Liver (tissue), 9 donors: ENCODE data around the gene ST7. TPM values are rescaled to one million over a fixed set of nuclear protein-coding genes. Genes with fewer than 3 reads are reported as not detected.

ENCODE experiments used
- DNase-seq: peaks from one replicate; pipeline ENCODE4 v3.0.0-alpha.2; 2017; ENCODE audit warnings: low spot score
- H3K27ac ChIP-seq, 2 donors: one replicate each; pipeline ENCODE4 v1.7.0; 2013; ENCODE audit warnings: inconsistent platforms in 2 of 2, low read length in 2 of 2, control low read depth in 1 of 2, low read depth in 1 of 2, mild to moderate bottlenecking in 1 of 2
- H3K27me3 ChIP-seq, 4 donors: one replicate each; pipeline versions ENCODE4 v1.6.1 to v1.7.0; 2013; ENCODE audit warnings: low read length in 3 of 4, inconsistent platforms in 1 of 4, mild to moderate bottlenecking in 1 of 4, moderate library complexity in 1 of 4; ENCODE audit not compliant: control insufficient read depth in 4 of 4, insufficient read depth in 4 of 4
- H3K36me3 ChIP-seq, 4 donors: one replicate each; pipeline versions ENCODE4 v1.6.1 to v1.7.0; 2013; ENCODE audit warnings: low read length in 3 of 4, mild to moderate bottlenecking in 3 of 4, low read depth in 1 of 4, moderate library complexity in 1 of 4; ENCODE audit not compliant: control insufficient read depth in 4 of 4, insufficient read depth in 3 of 4
- H3K4me1 ChIP-seq, 4 donors: one replicate each; pipeline versions ENCODE4 v1.6.1 to v1.7.0; 2013; ENCODE audit warnings: low read length in 3 of 4, mild to moderate bottlenecking in 3 of 4, moderate library complexity in 1 of 4; ENCODE audit not compliant: control insufficient read depth in 4 of 4, insufficient read depth in 4 of 4
- H3K4me3 ChIP-seq, 3 donors: one replicate each; pipeline versions ENCODE4 v1.6.1 to v1.7.0; 2013; ENCODE audit warnings: low read length in 3 of 3, control low read depth in 1 of 3, low read depth in 1 of 3, mild to moderate bottlenecking in 1 of 3
- H3K9ac ChIP-seq, 2 donors: one replicate each; pipeline ENCODE4 v1.7.0; 2013; ENCODE audit warnings: low read length in 2 of 2, mild to moderate bottlenecking in 2 of 2, moderate library complexity in 2 of 2, control low read depth in 1 of 2, low read depth in 1 of 2
- H3K9me3 ChIP-seq, 4 donors: one replicate each; pipeline versions ENCODE4 v1.6.1 to v1.7.0; 2013; ENCODE audit warnings: low read length in 3 of 4; ENCODE audit not compliant: control insufficient read depth in 4 of 4
- EGR1 ChIP-seq, 2 donors: IDR thresholded peaks; 2 replicates each; pipeline ENCODE4 v1.6.1; 2016 to 2018; ENCODE audit warnings: antibody characterized with exemption in 2 of 2, low read depth in 2 of 2
- FOXA1 ChIP-seq: IDR thresholded peaks from 2 replicates; pipeline ENCODE4 v1.6.1; 2016; ENCODE audit warnings: antibody characterized with exemption
- FOXA2 ChIP-seq: IDR thresholded peaks from 2 replicates; pipeline ENCODE4 v1.6.1; 2016; ENCODE audit warnings: antibody characterized with exemption
- GABPA ChIP-seq, 2 donors: IDR thresholded peaks in 1 of 2; conservative IDR thresholded peaks in 1 of 2; 2 replicates each; pipeline ENCODE4 v1.6.1; 2016; ENCODE audit warnings: antibody characterized with exemption in 2 of 2, mild to moderate bottlenecking in 1 of 2, moderate library complexity in 1 of 2
- HNF4A ChIP-seq, 2 donors: conservative IDR thresholded peaks; 2 replicates each; pipeline ENCODE4 v1.6.1; 2016; ENCODE audit warnings: antibody characterized with exemption in 2 of 2, mild to moderate bottlenecking in 2 of 2
- HNF4G ChIP-seq: IDR thresholded peaks from 2 replicates; pipeline ENCODE4 v1.6.1; 2016; ENCODE audit warnings: antibody characterized with exemption
- JUND ChIP-seq, 2 donors: IDR thresholded peaks; 2 replicates each; pipeline ENCODE4 v1.6.1; 2016; ENCODE audit warnings: antibody characterized with exemption in 2 of 2
- NR2F2 ChIP-seq: IDR thresholded peaks from 2 replicates; pipeline ENCODE4 v1.6.1; 2016; ENCODE audit warnings: antibody characterized with exemption
- RAD21 ChIP-seq, 2 donors: IDR thresholded peaks; 2 replicates each; pipeline ENCODE4 v1.6.1; 2016; ENCODE audit warnings: antibody characterized with exemption in 2 of 2, mild to moderate bottlenecking in 2 of 2
- RXRA ChIP-seq, 2 donors: IDR thresholded peaks; 2 replicates each; pipeline ENCODE4 v1.6.1; 2017 to 2018; ENCODE audit warnings: antibody characterized with exemption in 2 of 2, mild to moderate bottlenecking in 1 of 2
- SP1 ChIP-seq: IDR thresholded peaks from 2 replicates; pipeline ENCODE4 v1.6.1; 2018; ENCODE audit warnings: antibody characterized with exemption, mild to moderate bottlenecking
- TAF1 ChIP-seq: conservative IDR thresholded peaks from 2 replicates; pipeline ENCODE4 v1.6.1; 2016; ENCODE audit warnings: antibody characterized with exemption, mild to moderate bottlenecking
- YY1 ChIP-seq: IDR thresholded peaks from 2 replicates; pipeline ENCODE4 v1.6.1; 2016; ENCODE audit warnings: antibody characterized with exemption, mild to moderate bottlenecking
- WGBS: extraction: QIAGEN DNeasy Blood & Tissue Kit; methylation state at CpG from one replicate; pipeline ENCODE4 v1.1.7; 2013; 5-methylcytosine and 5-hydroxymethylcytosine counted together
- polyA plus RNA-seq, 2 donors: library from polyadenylated mRNA; stranded (reverse) in 1 of 2; unstranded in 1 of 2; fragments of 200-250 nt in 1 of 2; fragments of >200 nt in 1 of 2; fragmentation: Nextera tagmentation in 1 of 2; extraction: Ambion mirVana in 1 of 2; gene quantifications; one replicate each; pipeline versions ENCODE4 v1.2.1 to v1.2.3, GENCODE V29; 2013 to 2015
- total RNA-seq, 2 donors: library from RNA; depleted of rRNA; stranded (reverse); fragments of >200 nt; gene quantifications; one replicate each; pipeline ENCODE4 v1.2.3, GENCODE V29; 2014
- TF ChIP-seq, protein P1 (sequence below): IDR thresholded peaks from 2 replicates; pipeline ENCODE4 v1.6.1; 2016; ENCODE audit warnings: antibody characterized with exemption, mild to moderate bottlenecking
- TF ChIP-seq, protein P2 (sequence below): IDR thresholded peaks from 2 replicates; pipeline ENCODE4 v1.6.1; 2016; ENCODE audit warnings: antibody characterized with exemption
- TF ChIP-seq, protein P3 (sequence below): IDR thresholded peaks from 2 replicates; pipeline ENCODE4 v1.6.1; 2016; ENCODE audit warnings: antibody characterized with exemption
- TF ChIP-seq, protein P4 (sequence below): fragments of 150-350 bp; IDR thresholded peaks from 2 replicates; pipeline ENCODE4 v1.5.1; 2017; ENCODE audit warnings: improper control_type of control experiment, low read depth, low read length; ENCODE audit not compliant: missing input control
- TF ChIP-seq, protein P5 (sequence below): IDR thresholded peaks from 2 replicates; pipeline ENCODE4 v1.6.1; 2016; ENCODE audit warnings: antibody characterized with exemption
- donor health status: healthy.
- donor health status: healthy.
- donor health status: healthy.
- donor health status: healthy.
- donor health status: healthy.

Gene ST7
- total and polyA plus RNA-seq, 4 donors: 13.5 to 30.7 (median 22.6) TPM

DNA sequence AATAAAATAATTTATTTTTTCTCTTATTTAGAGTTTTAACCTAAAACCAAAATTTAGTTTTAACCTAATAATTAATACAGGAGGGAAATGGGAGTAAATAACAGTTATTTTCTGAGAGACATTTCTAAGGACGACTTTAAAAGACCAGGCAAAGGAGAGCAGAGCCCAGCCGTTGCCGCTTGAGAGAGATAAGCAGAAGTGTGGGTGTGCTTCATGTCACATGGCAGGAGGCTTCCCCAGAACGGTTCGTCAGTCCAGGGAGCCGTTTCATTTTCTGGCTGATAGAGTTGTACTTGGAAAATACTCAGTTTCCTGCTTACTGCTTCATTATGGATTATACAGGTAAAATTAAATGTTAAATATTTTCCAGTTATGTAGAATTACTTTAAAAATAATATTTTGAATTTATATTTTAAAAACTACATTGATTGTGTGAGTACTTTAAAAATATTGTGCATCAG, 61.4 kb downstream of the ST7 start:
- H3K9ac ChIP-seq: no peak overlapping the region
- H3K4me3 ChIP-seq: no peak overlapping the region
- no peaks in the 10 kb centered on the region for H3K27me3 ChIP-seq
- no peak overlapping the region for H3K27ac ChIP-seq
- no peaks in the 10 kb centered on the region for H3K36me3 ChIP-seq
- peak; percentile 67 for DNase-seq
- no peaks in the 10 kb centered on the region for H3K9me3 ChIP-seq
- 6% methylated on average over 6 of the region's 6 CpGs for WGBS
- TF ChIP-seq RXRA (IDR thresholded peaks at IDR 0.05) (no peak), EGR1 (IDR thresholded peaks at IDR 0.05; ENCODE audit: low read depth in 2 of 2) (no peak), TAF1 (no peak), NR2F2 (no peak), SP1 (no peak), RAD21 (IDR thresholded peaks at IDR 0.05) (peak in 1 of 2 donors; percentile 11), FOXA2 (no peak), GABPA (IDR thresholded peaks at IDR 0.05 in 1 of 2, conservative IDR thresholded peaks at IDR 0.05 in 1 of 2) (no peak), HNF4A (conservative IDR thresholded peaks at IDR 0.05) (peak in 1 of 2 donors; percentile 14), YY1 (peak; percentile 37), FOXA1 (no peak), HNF4G (no peak), JUND (IDR thresholded peaks at IDR 0.05) (no peak)
- TF ChIP-seq, protein P1, sequence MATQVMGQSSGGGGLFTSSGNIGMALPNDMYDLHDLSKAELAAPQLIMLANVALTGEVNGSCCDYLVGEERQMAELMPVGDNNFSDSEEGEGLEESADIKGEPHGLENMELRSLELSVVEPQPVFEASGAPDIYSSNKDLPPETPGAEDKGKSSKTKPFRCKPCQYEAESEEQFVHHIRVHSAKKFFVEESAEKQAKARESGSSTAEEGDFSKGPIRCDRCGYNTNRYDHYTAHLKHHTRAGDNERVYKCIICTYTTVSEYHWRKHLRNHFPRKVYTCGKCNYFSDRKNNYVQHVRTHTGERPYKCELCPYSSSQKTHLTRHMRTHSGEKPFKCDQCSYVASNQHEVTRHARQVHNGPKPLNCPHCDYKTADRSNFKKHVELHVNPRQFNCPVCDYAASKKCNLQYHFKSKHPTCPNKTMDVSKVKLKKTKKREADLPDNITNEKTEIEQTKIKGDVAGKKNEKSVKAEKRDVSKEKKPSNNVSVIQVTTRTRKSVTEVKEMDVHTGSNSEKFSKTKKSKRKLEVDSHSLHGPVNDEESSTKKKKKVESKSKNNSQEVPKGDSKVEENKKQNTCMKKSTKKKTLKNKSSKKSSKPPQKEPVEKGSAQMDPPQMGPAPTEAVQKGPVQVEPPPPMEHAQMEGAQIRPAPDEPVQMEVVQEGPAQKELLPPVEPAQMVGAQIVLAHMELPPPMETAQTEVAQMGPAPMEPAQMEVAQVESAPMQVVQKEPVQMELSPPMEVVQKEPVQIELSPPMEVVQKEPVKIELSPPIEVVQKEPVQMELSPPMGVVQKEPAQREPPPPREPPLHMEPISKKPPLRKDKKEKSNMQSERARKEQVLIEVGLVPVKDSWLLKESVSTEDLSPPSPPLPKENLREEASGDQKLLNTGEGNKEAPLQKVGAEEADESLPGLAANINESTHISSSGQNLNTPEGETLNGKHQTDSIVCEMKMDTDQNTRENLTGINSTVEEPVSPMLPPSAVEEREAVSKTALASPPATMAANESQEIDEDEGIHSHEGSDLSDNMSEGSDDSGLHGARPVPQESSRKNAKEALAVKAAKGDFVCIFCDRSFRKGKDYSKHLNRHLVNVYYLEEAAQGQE: no peak
- TF ChIP-seq, protein P2, sequence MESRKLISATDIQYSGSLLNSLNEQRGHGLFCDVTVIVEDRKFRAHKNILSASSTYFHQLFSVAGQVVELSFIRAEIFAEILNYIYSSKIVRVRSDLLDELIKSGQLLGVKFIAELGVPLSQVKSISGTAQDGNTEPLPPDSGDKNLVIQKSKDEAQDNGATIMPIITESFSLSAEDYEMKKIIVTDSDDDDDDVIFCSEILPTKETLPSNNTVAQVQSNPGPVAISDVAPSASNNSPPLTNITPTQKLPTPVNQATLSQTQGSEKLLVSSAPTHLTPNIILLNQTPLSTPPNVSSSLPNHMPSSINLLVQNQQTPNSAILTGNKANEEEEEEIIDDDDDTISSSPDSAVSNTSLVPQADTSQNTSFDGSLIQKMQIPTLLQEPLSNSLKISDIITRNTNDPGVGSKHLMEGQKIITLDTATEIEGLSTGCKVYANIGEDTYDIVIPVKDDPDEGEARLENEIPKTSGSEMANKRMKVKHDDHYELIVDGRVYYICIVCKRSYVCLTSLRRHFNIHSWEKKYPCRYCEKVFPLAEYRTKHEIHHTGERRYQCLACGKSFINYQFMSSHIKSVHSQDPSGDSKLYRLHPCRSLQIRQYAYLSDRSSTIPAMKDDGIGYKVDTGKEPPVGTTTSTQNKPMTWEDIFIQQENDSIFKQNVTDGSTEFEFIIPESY: no peak
- TF ChIP-seq, protein P3, sequence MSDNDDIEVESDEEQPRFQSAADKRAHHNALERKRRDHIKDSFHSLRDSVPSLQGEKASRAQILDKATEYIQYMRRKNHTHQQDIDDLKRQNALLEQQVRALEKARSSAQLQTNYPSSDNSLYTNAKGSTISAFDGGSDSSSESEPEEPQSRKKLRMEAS: peak; percentile 28
- TF ChIP-seq, protein P4, sequence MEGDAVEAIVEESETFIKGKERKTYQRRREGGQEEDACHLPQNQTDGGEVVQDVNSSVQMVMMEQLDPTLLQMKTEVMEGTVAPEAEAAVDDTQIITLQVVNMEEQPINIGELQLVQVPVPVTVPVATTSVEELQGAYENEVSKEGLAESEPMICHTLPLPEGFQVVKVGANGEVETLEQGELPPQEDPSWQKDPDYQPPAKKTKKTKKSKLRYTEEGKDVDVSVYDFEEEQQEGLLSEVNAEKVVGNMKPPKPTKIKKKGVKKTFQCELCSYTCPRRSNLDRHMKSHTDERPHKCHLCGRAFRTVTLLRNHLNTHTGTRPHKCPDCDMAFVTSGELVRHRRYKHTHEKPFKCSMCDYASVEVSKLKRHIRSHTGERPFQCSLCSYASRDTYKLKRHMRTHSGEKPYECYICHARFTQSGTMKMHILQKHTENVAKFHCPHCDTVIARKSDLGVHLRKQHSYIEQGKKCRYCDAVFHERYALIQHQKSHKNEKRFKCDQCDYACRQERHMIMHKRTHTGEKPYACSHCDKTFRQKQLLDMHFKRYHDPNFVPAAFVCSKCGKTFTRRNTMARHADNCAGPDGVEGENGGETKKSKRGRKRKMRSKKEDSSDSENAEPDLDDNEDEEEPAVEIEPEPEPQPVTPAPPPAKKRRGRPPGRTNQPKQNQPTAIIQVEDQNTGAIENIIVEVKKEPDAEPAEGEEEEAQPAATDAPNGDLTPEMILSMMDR: no peak
- TF ChIP-seq, protein P5, sequence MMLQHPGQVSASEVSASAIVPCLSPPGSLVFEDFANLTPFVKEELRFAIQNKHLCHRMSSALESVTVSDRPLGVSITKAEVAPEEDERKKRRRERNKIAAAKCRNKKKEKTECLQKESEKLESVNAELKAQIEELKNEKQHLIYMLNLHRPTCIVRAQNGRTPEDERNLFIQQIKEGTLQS: no peak
- H3K4me1 ChIP-seq: peaks cover 3 to 22% (median 9%) of the 10 kb centered on the region in 4 donors
